Measurements from ENCODE around the gene CRAT.

GRCh38 chr9:129126749-129127618, 16.4 kb upstream of the CRAT start:
- TF ChIP-seq CTCF (IDR thresholded peaks at IDR 0.05) (no peak), EZH2 (IDR thresholded peaks at IDR 0.05) (no peak)

Data from neural progenitor cell (in vitro differentiated cells).